ENCODE results near the gene OR5H15. TPM values are rescaled to one million over a fixed set of nuclear protein-coding genes. Genes with fewer than 3 reads are reported as not detected.
"Not testable (repeated sequence)": the region's sequence is repeated elsewhere in the genome, so short reads cannot be mapped to it uniquely, and the experiment has no call there.

OR5H15 gene
- total RNA-seq, 1 donor from 2014 or later, result not detected

DNA sequence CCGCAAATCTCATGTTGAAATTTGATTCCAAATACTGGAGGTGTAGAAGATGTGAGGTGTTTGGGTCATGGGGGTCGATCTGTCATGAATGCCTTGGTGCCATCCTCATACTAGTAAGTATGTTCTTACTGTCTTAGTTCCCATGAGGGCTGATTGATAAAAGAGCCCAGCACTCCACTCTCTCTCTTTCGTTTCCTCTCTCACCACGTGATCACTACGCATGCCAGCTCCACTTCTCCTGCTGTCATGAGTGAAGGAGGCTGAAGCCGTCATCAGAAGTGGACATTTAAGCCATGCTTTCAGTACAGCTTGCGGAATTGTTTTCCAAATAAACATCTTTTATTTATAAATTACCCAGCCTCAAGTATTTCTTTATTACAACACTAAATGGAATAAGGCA is 6.1 kb downstream of the OR5H15 start:
- DNase-seq, result no peak
- Mint-ChIP-seq H3K27me3 (ENCODE audit: unreplicated experiment) (peaks cover 2% of the 10 kb centered on the region), H3K9me3 (ENCODE audit: unreplicated experiment) (no peaks in the 10 kb centered on the region), H3K36me3 (ENCODE audit: unreplicated experiment) (peaks cover 7% of the 10 kb centered on the region), H3K4me3 (ENCODE audit: unreplicated experiment) (no peak overlapping the region), H3K4me1 (ENCODE audit: low read depth, unreplicated experiment) (no peaks in the 10 kb centered on the region), H3K27ac (ENCODE audit: unreplicated experiment) (no peak overlapping the region)
- TF ChIP-seq, protein P1, sequence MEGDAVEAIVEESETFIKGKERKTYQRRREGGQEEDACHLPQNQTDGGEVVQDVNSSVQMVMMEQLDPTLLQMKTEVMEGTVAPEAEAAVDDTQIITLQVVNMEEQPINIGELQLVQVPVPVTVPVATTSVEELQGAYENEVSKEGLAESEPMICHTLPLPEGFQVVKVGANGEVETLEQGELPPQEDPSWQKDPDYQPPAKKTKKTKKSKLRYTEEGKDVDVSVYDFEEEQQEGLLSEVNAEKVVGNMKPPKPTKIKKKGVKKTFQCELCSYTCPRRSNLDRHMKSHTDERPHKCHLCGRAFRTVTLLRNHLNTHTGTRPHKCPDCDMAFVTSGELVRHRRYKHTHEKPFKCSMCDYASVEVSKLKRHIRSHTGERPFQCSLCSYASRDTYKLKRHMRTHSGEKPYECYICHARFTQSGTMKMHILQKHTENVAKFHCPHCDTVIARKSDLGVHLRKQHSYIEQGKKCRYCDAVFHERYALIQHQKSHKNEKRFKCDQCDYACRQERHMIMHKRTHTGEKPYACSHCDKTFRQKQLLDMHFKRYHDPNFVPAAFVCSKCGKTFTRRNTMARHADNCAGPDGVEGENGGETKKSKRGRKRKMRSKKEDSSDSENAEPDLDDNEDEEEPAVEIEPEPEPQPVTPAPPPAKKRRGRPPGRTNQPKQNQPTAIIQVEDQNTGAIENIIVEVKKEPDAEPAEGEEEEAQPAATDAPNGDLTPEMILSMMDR (IDR thresholded peaks at IDR 0.05; ENCODE audit: partially characterized antibody, unreplicated experiment), result no peak

DNA sequence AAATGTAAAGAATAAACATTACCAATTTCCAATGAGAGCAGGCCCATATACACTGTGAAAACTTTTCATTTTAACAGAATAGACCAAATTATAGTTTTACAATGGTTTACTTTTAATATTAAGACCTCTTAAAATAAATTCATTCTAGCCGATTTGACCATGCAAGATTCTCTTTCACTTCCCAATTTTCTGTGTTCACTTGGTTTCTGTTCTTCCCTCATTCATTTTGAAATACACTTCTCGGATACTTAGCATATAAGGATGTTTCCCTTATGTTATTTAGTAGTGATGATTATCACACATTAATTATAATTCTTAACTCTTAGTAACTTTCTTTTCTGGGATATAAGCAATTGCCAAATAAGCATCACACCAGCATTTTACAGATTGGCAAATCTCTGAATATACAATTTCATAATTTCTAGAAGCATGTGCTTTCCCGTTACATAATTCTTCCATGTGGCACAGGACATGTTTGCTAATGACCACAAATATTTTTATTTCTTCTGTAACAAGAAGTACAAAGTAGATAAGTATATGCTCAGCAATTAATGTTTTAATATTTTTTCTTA is 13.9 kb downstream of the OR5H15 start:
- no peak for DNase-seq
- peaks cover 3% of the 10 kb centered on the region for H3K9me3 Mint-ChIP-seq (ENCODE audit: unreplicated experiment)
- H3K36me3 Mint-ChIP-seq (ENCODE audit: unreplicated experiment), result no peaks in the 10 kb centered on the region
- no peak overlapping the region for H3K4me3 Mint-ChIP-seq (ENCODE audit: unreplicated experiment)
- no peak overlapping the region for H3K27ac Mint-ChIP-seq (ENCODE audit: unreplicated experiment)
- TF ChIP-seq, protein P1 (IDR thresholded peaks at IDR 0.05; ENCODE audit: partially characterized antibody, unreplicated experiment), result no peak
- H3K4me1 Mint-ChIP-seq (ENCODE audit: low read depth, unreplicated experiment), result no peaks in the 10 kb centered on the region
- no peaks in the 10 kb centered on the region for H3K27me3 Mint-ChIP-seq (ENCODE audit: unreplicated experiment)

DNA sequence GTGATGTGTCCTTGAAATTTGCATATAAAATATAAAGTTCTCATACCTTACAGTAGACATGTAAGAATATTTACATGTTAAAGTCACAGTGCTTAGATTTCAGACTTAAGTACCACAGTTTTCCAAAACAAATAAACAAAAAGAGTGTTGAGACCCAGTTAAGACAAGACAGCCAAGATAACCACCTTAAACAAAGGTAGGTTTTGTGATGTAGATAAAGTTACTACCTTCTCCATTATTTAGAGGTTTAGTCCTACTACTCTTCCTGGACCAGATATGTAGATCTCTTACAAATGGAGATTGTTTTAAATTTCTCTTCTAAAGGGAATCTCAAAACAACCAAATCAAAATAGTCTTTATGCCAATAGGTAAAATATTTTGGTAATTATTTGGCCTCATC is 15.7 kb downstream of the OR5H15 start:
- H3K27ac Mint-ChIP-seq (ENCODE audit: unreplicated experiment), result no peak overlapping the region
- TF ChIP-seq, protein P1 (IDR thresholded peaks at IDR 0.05; ENCODE audit: partially characterized antibody, unreplicated experiment), result no peak
- no peaks in the 10 kb centered on the region for H3K36me3 Mint-ChIP-seq (ENCODE audit: unreplicated experiment)
- no peaks in the 10 kb centered on the region for H3K4me1 Mint-ChIP-seq (ENCODE audit: low read depth, unreplicated experiment)
- peaks cover 3% of the 10 kb centered on the region for H3K9me3 Mint-ChIP-seq (ENCODE audit: unreplicated experiment)
- DNase-seq, result no peak
- H3K27me3 Mint-ChIP-seq (ENCODE audit: unreplicated experiment), result no peaks in the 10 kb centered on the region
- no peak overlapping the region for H3K4me3 Mint-ChIP-seq (ENCODE audit: unreplicated experiment)

DNA sequence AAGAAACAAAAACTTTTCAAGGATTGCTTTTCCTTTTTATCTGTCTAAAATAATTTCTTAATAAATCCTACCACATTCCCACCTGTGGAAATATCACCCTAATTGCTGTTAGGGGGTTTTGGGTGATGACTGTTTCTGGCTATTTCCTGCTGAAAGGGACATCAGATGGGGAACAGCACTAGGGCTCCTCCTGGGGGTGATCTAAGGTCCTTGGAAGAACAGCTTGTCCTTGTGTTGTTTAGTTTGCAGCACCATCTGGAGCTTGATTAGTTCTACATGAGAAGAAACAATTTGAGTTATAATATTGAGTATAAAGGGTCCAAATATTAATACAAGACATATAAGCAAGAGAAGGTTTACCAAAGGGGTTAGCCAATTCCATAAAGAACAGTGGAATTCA is 18.7 kb downstream of the OR5H15 start:
- DNase-seq, result no peak
- Mint-ChIP-seq H3K4me3 (ENCODE audit: unreplicated experiment) (no peak overlapping the region), H3K27ac (ENCODE audit: unreplicated experiment) (no peak overlapping the region), H3K9me3 (ENCODE audit: unreplicated experiment) (peaks cover 1% of the 10 kb centered on the region), H3K4me1 (ENCODE audit: low read depth, unreplicated experiment) (no peaks in the 10 kb centered on the region), H3K36me3 (ENCODE audit: unreplicated experiment) (no peaks in the 10 kb centered on the region), H3K27me3 (ENCODE audit: unreplicated experiment) (no peaks in the 10 kb centered on the region)
- TF ChIP-seq, protein P1 (IDR thresholded peaks at IDR 0.05; ENCODE audit: partially characterized antibody, unreplicated experiment), result no peak

DNA sequence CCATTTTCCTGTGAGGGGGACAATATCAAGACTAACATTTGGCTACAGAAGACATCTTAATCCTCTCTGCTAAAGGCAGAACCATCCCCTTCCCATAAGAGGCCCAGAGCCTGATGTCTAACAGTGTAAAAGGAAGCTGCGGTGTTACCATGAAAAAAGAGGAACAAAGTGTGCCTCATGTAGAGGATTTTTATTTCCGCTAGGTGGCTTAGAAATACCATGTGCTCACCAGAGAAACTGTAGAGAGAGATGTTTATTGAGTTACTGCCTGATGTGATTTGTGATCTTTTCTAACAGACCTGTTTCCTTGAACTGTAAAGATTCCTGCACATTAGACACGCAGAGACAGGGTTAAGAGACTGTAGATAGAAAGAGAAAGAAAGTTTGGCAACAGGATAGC is 22.0 kb downstream of the OR5H15 start:
- no peaks in the 10 kb centered on the region for H3K36me3 Mint-ChIP-seq (ENCODE audit: unreplicated experiment)
- no peak for DNase-seq
- TF ChIP-seq, protein P1 (IDR thresholded peaks at IDR 0.05; ENCODE audit: partially characterized antibody, unreplicated experiment), result peak; percentile 37
- no peak overlapping the region for H3K27ac Mint-ChIP-seq (ENCODE audit: unreplicated experiment)
- no peaks in the 10 kb centered on the region for H3K4me1 Mint-ChIP-seq (ENCODE audit: low read depth, unreplicated experiment)
- no peaks in the 10 kb centered on the region for H3K27me3 Mint-ChIP-seq (ENCODE audit: unreplicated experiment)
- H3K4me3 Mint-ChIP-seq (ENCODE audit: unreplicated experiment), result no peak overlapping the region
- peaks cover 1% of the 10 kb centered on the region for H3K9me3 Mint-ChIP-seq (ENCODE audit: unreplicated experiment)

DNA sequence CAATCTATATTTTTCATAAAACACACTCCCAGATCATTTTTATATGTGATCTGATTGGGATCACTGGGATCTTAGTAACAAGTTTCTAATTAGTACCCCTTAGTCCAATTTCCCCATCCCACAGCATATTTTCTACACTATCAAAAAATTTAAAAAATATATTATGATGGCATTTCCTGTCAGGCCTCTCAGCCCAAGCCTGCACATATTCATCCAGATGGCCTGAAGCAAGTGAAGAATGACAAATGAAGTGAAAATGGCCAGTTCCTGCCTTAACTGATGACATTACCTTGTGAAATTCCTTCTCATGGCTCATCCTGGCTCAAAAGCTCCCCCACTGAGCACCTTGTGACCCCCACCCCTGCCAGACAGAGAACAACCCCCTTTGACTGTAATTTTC is 24.4 kb downstream of the OR5H15 start:
- not testable (repeated sequence) for H3K27me3 Mint-ChIP-seq (ENCODE audit: unreplicated experiment); DNase-seq; H3K4me1 Mint-ChIP-seq (ENCODE audit: low read depth, unreplicated experiment); H3K36me3 Mint-ChIP-seq (ENCODE audit: unreplicated experiment); H3K4me3 Mint-ChIP-seq (ENCODE audit: unreplicated experiment); H3K27ac Mint-ChIP-seq (ENCODE audit: unreplicated experiment); H3K9me3 Mint-ChIP-seq (ENCODE audit: unreplicated experiment)

DNA sequence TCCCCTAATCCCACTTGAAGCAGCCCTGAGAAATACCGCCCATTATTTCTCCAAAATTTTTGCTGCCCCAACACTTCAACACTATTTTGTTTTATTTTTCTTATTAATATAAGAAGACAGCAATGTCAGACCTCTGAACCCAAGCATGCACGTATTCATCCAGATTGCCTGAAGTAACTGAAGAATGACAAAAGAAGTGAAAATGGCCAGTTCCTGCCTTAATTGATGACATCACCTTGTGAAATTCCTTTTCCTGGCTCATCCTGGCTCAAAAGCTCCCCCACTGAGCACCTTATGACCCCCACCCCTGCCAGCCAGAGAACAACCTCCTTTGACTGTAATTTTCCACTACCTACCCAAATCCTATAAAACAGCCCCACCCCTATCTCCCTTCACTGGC is 29.8 kb downstream of the OR5H15 start:
- not testable (repeated sequence) for H3K9me3 Mint-ChIP-seq (ENCODE audit: unreplicated experiment); H3K27me3 Mint-ChIP-seq (ENCODE audit: unreplicated experiment); H3K4me3 Mint-ChIP-seq (ENCODE audit: unreplicated experiment); H3K4me1 Mint-ChIP-seq (ENCODE audit: low read depth, unreplicated experiment); H3K27ac Mint-ChIP-seq (ENCODE audit: unreplicated experiment); H3K36me3 Mint-ChIP-seq (ENCODE audit: unreplicated experiment); DNase-seq

All from glutamatergic neuron (in vitro differentiated cells).